ELR (cell line): Measurements from ENCODE around the gene GNAI2.
A peak's percentile ranks its signal among the peaks of the same experiment; 100 is the strongest.

Experiments used
- DNase-seq: peaks from one replicate; pipeline ENCODE4 v3.0.0-alpha.2; 2015; ENCODE audit warnings: low read depth

Gene GNAI2

DNA sequence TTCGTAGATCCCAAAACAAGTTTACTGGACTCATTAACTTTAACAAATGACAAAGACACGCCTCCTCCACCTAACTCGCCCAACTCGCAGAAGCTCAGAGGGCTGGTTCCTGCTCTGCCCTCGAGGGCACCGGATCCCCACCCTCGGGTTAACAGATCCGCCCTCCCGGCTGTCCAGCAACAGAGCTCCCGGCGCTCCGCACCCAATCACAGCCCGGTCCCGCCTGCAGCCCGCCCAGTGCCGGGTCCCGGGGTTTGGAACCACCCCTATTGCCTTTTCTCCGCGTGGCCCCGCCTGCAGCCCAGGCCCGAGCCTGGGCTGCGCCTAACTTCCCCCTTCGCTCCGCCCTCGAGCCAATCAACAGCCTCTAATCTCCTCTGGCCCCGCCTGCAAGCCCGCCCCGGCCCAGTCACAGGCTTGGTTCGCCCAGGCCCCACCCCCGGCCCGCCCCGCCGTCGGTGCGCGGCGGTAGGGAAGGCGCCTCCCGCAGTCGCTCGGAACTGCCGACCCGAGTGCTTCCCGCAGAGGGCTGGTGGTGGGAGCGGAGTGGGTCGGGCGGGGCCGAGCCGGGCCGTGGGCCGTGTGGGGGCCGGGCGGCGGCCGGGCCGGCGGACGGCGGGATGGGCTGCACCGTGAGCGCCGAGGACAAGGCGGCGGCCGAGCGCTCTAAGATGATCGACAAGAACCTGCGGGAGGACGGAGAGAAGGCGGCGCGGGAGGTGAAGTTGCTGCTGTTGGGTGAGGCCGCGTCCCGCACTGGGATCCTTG is at the start of gene GNAI2:
GNAI2 (plus strand) TSS at position 489 of the 768 bp plus-strand sequence; CDS start at position 621, 132 bp downstream.
- peak; percentile 98 for DNase-seq

DNA sequence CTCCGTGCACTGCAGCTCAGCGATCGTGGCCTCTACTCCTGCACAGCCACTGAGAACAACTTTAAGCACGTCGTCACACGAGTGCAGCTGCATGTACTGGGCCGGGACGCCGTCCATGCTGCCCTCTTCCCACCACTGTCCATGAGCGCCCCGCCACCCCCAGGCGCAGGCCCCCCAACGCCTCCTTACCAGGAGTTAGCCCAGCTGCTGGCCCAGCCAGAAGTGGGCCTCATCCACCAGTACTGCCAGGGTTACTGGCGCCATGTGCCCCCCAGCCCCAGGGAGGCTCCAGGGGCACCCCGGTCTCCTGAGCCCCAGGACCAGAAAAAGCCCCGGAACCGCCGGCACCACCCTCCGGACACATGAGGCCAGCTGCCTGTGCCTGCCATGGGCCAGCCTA is 48.3 kb upstream of the GNAI2 start:
- no peak for DNase-seq

DNA sequence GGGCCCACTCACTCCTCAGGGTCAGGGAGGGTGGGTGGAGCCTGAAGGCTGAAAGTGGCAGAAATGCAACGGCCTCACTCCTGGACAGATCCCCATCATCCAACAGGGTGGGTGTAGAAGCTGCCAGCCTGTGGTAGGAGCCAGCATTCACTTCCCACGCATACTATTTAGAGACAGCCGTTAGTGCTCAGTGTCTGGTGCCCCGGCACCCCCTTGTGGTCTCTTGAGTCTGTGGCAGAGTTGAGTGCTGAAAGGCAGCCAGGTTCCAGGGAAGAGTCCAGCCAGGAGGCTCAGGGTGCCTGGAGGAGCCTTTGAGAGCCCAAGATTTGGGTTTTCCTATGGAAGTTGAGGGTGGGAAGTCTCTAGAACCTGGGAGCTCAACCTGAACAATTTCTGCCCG is 46.7 kb upstream of the GNAI2 start:
- peak; percentile 85 for DNase-seq

DNA sequence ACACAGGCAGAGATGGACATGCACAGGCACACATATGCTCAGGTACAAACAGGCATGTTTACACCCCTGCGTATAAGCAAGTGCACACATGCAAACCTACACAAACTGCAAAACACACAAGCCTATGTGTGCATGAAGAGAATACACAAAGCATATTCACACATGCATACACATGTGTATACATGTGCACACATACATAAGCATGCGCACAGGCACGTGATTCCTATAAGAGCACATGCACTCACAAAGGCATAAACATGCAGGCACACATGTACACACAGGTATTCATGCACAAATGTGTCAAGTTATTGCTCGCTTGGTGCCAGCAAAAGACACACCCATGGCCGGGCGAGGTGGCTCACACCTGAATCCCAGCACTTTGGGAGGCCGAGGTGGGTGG is 46.0 kb upstream of the GNAI2 start:
- DNase-seq, result no peak

DNA sequence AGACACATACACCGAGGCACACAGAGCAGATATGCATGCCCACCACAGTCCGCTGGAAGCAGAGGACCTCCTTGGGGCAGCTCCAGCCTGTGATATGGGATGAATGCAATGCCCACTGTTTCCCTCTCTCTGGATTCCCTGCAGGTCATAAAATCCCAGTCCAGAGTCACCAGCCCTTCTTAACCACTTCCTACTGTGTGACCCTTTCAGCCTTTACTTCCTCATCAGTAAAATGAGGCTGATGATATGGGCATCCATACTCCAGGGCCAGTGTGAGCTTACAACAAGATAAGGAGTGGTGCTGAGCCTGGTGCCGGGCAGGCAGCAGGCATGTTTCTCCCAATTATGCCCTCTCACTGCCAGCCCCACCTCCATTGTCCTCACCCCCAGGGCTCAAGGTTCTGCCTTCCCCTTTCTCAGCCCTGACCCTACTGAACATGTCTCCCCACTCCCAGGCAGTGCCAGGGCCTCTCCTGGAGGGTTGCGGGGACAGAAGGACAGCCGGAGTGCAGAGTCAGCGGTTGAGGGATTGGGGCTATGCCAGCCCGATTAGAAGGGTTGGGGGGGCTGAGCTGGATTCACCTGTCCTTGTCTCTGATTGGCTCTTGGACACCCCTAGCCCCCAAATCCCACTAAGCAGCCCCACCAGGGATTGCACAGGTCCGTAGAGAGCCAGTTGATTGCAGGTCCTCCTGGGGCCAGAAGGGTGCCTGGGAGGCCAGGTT is 44.9 kb upstream of the GNAI2 start, which contains the start of gene GNAT1:
GNAT1 (plus strand) TSS at position 675 of the 725 bp plus-strand sequence. CDS start 116 bp downstream, outside the sequence.
- DNase-seq, result no peak

DNA sequence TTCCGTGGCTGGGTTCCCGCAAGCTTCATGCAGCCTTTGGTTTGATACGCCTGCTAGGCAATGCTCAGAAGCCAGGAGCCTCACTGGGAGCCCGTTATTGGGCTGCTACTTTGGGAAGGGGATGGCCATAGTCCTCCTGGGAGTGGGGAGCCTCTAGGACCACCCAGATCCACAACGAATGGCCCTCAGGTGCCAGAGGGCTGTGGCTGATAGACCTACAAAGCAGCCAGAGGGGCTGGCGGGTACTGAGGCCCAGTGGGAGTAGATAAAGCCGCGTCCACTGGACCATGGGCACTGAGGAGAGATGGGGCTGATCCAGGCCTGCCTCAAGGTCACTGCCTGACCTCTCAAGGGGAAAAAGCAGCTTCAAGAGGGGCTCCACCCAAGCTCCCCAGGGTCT is 43.9 kb upstream of the GNAI2 start:
- no peak for DNase-seq

DNA sequence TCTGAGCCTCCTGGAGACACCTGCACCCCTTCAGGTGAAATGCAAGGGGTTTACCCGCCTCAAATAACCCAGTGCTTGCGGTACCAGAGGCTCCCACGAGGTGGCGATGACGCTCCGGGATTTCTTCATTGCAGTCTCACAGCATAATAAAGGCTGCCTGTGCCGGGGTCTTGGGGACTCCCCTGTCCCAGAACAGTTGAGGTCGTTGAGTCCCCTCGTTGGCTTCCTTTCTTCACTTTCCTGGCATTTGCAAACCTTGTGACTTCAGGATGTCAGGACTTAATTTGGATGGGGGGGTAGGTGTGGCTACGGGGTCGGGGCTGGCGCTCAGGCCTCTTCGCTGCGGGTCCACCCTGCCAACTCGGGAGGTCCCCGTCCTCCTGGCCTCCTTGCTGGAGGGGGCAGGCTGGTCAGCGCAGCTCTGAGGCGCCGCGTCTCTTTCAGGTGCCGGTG is 43.3 kb upstream of the GNAI2 start:
- DNase-seq, result peak; percentile 64

DNA sequence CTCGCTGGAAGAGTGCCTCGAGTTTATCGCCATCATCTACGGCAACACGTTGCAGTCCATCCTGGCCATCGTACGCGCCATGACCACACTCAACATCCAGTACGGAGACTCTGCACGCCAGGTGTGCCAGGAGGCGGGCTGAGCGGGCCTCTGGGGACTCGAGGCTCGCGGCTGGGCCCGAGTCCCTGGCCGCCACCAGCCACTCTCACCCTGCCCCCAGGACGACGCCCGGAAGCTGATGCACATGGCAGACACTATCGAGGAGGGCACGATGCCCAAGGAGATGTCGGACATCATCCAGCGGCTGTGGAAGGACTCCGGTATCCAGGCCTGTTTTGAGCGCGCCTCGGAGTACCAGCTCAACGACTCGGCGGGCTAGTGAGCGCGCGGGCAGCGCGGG is 42.7 kb upstream of the GNAI2 start:
- no peak for DNase-seq

DNA sequence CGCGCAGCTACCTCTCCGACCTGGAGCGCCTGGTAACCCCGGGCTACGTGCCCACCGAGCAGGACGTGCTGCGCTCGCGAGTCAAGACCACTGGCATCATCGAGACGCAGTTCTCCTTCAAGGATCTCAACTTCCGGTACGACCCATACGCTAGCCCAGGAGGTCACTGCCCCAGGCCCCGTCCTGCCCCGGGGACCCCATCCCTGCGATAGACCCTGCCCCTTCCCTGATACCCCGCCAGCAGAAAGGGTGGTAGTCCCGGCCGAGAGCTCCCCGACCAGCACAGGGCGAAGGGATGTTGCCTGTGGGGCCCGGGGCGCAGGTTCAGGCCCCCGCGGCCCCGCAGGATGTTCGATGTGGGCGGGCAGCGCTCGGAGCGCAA is 42.3 kb upstream of the GNAI2 start:
- no peak for DNase-seq

DNA sequence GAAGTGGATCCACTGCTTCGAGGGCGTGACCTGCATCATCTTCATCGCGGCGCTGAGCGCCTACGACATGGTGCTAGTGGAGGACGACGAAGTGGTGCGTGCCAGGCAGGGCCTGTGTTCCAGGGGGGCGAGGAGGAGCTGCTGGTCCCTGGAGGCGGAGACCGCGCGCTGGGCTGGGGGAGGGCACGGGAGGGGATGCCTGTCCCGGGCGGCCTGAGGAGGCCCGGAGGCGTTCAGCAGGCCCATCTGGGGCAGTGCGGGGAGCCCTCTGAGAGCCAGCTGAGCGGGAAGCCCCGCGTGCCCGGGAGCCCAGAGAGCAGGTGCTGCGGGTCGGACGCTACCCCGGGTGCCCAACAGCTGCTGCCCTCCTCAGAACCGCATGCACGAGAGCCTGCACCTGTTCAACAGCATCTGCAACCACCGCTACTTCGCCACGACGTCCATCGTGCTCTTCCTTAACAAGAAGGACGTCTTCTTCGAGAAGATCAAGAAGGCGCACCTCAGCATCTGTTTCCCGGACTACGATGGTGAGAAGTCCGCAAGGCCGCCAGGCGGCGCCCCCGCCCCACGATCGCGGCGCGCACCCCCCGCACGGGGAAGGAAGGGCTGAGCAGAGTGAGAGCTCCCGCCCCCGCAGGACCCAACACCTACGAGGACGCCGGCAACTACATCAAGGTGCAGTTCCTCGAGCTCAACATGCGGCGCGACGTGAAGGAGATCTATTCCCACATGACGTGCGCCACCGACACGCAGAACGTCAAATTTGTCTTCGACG is 41.7 kb upstream of the GNAI2 start:
- DNase-seq, result peak; percentile 71

DNA sequence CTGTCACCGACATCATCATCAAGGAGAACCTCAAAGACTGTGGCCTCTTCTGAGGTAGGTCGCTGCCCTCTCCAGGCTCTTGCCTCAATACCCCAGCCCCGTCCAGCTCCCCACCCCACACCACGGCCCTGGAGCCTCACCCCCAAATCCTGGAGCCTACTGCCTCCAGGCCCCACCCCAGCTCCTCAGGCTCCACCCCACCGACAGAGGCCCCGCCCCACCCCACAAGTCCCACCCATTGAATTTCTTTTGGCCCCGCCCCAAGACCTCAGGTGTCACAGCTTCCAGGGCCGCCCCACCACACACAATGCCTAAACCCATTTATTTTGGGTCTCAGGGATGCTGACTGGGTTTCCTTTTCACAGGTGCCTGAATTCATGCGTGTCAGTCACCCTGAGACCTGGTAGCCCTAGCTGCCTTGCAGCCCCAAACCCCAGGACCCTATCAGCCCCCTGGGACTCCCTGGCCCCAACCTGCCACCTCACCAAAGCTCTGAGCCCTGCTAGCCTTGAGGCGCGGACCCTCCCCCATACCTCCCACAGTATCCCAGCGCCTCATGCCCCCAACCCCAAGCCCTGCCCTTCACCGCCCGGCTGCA is 41.0 kb upstream of the GNAI2 start:
- no peak for DNase-seq

DNA sequence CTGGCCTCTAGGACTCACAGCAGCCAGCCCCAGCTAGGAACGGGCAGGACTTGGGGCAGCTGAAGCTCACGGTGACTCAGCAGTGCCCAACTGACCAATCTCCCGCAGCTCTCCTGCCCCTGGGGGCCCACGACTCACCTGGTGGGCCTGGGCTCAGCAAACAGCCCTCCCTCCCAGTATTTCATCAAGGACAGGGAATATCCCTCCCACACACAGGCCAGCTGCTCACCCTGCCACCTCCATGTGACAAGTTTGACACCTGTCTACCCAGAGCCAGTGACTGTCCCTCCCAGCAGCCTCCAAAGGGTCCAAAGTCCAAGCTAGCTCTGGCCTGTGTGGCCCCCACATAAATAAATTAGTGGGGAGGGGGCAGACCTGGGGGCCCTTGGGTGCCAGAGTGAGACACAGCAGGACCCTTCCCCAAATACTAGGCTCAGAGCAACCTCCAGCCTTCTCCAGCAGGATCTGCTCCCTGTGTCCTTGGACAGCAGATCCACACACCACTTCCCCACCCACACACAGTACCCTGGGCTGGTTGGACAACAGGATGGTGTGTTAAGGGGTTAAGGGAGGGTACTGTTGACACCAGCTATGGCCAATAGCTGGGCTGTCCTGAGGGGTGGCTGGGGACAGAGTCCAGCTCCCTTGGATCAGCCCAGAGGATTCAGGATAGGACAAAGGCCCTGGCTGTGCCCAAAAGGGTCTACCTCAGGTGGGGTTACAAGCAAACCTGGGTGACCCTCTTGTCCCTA is 40.3 kb upstream of the GNAI2 start:
- DNase-seq, result no peak

DNA sequence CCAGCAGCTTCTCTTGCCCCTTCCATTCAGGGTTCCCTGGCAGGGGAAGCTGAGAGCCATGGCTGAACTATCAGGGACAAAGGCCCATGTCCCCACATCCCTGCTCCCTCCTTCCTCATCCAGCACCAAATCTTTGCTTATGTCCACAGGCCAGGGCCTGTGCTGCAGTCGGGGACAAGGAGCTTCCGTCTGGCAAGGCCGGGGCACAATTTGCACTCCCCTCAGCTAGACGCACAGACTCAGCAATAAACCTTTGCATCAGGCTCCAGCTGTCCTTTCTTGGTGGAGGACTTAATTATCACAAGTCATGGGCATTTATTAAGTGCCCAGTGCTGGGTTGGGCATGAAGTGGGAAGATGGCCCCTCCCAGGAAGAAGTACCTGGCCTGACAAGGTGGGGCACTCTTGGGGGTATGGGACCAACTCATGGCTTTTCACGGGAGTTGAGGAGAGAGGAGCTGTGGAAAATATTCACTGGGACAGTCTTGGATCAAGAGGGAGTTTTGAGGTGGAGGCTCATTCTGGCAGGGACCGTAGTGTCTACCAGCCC is 39.7 kb upstream of the GNAI2 start:
- no peak for DNase-seq

DNA sequence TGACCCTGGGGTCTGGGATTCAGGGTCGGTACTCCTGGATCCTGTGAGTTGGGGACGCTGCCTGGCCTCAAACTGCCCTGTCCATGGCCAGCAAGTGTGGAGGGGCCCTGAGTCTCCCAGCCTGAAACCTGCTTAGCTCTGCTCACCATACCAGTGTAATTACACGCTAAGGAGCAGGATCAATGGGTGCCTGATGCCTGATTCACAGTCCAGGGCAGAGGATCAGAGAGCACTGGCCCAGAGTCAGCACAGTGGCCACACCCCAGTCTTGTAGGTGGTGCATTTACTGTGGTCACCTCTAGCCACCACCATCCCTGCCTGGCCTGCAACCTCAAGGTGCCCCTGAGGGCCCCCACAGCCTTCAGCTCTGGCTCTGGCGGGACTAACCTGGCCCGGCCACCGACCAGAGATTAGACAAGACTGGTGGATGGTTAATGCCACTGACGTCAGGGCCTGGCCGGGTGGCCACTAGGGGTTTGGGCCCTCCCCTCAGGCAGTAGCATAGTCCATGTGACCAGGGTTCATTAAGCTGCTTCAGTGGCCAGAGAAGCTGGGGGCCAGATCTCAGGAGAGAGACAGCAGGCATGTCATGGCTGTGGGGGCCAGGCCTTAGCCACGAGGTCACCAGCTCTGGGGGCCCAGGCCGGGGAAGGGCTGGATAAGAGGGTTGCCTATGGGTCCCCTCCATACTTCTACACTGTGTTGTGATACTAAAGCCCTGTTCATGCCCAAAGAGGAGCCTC is 34.3 kb upstream of the GNAI2 start:
- no peak for DNase-seq

DNA sequence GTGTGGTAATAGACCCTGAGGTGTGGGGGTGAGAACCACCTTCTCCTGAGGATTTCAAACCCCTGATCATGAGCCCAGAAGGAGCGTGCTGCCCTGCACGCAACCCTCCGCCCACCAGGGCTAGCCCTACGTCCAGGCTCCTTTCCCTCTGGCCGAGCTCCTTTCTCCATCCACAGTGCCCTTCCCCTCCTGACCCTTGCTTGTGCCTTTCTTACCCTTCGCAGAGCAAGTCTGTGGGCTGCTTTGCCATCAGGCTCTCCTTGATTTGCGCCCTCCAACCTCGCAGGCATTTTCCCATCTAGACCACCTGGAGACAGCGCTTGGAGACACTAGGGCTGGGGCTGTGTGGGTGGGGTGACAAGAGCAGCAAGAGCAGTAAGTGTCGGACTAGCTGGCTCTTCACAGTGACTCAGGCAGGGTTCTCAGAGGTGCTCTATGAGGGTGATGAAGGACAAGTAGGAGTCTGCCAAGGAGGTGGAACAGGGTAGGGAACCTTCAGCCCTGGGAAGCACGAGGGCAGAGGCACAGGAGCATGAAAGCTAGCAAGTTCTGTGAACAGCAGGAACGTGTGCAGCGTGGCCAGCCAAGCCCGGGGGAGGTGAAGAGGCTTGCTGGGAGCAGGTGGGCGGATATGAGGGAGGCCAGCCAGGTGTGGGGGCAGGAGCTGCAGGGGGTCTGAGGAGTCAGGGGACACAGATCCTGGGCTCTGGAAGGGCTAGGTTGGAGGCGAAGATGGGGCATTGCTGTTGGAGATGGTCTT is 33.5 kb upstream of the GNAI2 start:
- no peak for DNase-seq

DNA sequence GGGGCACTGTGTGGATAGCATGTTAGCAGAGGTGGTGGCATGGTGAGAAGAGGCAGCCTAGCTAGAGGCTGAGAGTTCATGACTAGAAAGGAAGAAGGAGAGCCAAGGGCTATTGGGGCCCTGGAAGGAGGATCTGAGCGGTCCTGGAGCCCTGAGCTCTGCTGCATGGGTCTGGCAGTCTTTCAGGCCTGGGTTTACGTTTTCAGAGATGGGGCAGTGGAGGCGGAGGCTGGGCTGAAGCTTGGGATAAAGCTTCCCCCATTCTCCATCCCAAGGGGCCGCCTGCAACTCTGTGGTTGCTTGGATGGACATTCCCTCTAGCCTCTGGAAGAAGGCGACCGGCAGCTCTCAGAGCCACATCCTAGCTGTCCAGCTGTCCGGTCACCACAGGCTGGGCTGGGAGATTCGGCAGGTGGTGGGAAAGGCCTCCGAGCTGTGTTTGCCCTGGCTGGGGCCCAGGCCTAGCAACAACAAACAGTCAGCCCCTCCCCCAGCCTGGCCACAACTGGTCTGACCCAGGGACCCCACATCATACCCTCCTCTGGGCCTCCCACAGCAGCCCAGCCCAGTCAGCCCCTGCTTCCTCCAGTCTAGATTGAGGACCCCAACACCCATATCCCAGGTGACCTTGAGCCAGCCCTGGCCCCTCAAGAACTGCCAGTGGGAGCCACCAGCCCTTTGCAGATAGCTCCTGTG is 32.7 kb upstream of the GNAI2 start:
- no peak for DNase-seq

DNA sequence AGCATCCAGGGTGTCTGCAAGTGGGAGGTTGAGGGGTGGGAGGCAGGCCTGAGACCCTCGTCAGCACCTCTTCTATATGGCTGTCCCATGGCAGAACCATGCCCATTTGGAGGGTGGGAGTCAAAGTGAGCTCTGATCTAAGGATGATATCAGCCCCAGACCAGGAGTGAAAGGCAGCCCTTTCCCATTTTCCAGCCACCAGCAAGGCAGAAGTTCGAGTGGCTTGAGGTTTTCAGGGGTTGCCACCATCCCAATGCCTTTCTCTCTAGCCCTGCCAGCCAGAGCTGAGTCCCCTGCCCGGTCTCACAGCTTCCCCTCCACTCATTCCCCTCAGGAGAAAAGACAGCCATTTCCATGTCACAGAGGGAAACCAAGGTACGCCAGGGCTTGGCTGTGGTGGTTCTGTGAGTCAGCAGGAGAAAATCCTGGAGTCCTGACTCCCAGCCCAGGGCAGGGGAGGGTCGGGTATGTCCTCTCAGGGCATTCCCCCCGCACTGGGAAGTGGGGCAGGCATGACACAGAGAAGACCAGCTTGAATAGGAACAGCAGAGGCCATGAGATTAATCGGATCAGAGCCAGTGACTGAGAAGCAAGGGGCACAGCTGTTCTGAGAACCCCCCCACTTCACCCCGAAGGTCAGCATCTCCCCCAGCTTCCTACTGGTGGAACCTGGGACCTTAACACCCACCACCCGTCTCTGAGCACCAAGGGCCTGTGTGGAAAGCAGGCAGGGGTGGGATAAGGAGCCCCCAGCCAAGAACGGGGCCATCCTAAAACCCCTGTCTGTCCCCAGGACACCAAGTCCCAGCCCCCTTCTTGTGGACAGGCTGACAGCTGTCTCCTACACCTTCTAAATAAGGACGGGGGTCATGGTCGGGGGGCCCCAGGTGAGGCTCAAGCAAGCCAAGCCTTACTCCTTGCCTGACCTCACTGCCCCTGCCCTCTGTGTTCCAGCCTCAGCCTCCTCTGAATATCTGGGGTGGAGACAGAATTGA is 31.9 kb upstream of the GNAI2 start:
- no peak for DNase-seq
